Stomach smooth muscle (tissue), 2 donors: ENCODE data around the gene NCOA6.

Experiments
- H3K27ac ChIP-seq: one replicate; pipeline ENCODE4 v1.7.0; 2013; ENCODE audit warnings: mild to moderate bottlenecking, low read length, inconsistent platforms
- H3K27me3 ChIP-seq, 2 donors: one replicate each; pipeline ENCODE4 v1.7.0; 2013; ENCODE audit warnings: low read length in 2 of 2; ENCODE audit not compliant: insufficient read depth in 2 of 2, control insufficient read depth in 1 of 2
- H3K36me3 ChIP-seq, 2 donors: one replicate each; pipeline ENCODE4 v1.7.0; 2013; ENCODE audit warnings: low read length in 2 of 2; ENCODE audit not compliant: control insufficient read depth in 2 of 2, insufficient read depth in 2 of 2
- H3K4me1 ChIP-seq: one replicate; pipeline ENCODE4 v1.7.0; 2013; ENCODE audit warnings: low read length; ENCODE audit not compliant: control insufficient read depth, insufficient read depth
- H3K4me3 ChIP-seq, 2 donors: one replicate each; pipeline ENCODE4 v1.7.0; 2013; ENCODE audit warnings: low read length in 2 of 2
- H3K9ac ChIP-seq, 2 donors: one replicate each; pipeline ENCODE4 v1.7.0; 2013; ENCODE audit warnings: low read length in 2 of 2, mild to moderate bottlenecking in 1 of 2
- H3K9me3 ChIP-seq, 2 donors: one replicate each; pipeline ENCODE4 v1.7.0; 2013; ENCODE audit warnings: low read length in 2 of 2; ENCODE audit not compliant: control insufficient read depth in 2 of 2
- donor health status: healthy.
- donor health status: Pancreatic carcinoma.

NCOA6 gene

GRCh38 chr20:34825530-34826362 is at the start of gene NCOA6:
Gene NCOA6, minus strand, starts transcription at chr20:34825651. Its CDS starts 43,296 bp downstream, at chr20:34782355.
- Histone ChIP-seq H3K4me1 (peaks cover 20% of the 10 kb centered on the region), H3K27ac (peak within 1 kb of the TSS; percentile 53), H3K9me3 (no peaks in the 10 kb centered on the region), H3K9ac (peak within 1 kb of the TSS; percentile 71 to 94), H3K4me3 (peak within 1 kb of the TSS; percentile 92 to 98), H3K27me3 (no peaks in the 10 kb centered on the region), H3K36me3 (no peaks in the 10 kb centered on the region)

GRCh38 chr20:34874094-34874654 is 48.7 kb upstream of the NCOA6 start:
- peak overlapping the region; percentile 31 for H3K27ac ChIP-seq
- no peak overlapping the region for H3K4me3 ChIP-seq

GRCh38 chr20:34873583-34874093 is 48.2 kb upstream of the NCOA6 start:
- H3K9ac ChIP-seq = peak overlapping the region; percentile 21 to 71
- no peaks in the 10 kb centered on the region for H3K27me3 ChIP-seq
- peaks cover 44% of the 10 kb centered on the region for H3K4me1 ChIP-seq
- H3K27ac ChIP-seq = peak overlapping the region; percentile 31
- H3K36me3 ChIP-seq = no peaks in the 10 kb centered on the region
- H3K9me3 ChIP-seq = no peaks in the 10 kb centered on the region
- peak overlapping the region in 1 of 2 donors; percentile 84 for H3K4me3 ChIP-seq

More at GRCh38 chr20:34874094-34874654, 48.7 kb upstream of the NCOA6 start:
- Histone ChIP-seq H3K27me3 (no peaks in the 10 kb centered on the region), H3K4me1 (peaks cover 44% of the 10 kb centered on the region), H3K9ac (peak overlapping the region in 1 of 2 donors; percentile 21), H3K36me3 (no peaks in the 10 kb centered on the region), H3K9me3 (no peaks in the 10 kb centered on the region)

GRCh38 chr20:34872622-34873224 is 47.3 kb upstream of the NCOA6 start, which contains the start of gene GGT7:
Gene GGT7, minus strand, starts transcription at chr20:34872856. Its CDS starts 41 bp downstream, at chr20:34872815.
- Histone ChIP-seq H3K36me3 (no peaks in the 10 kb centered on the region), H3K27me3 (no peaks in the 10 kb centered on the region), H3K4me1 (peaks cover 38% of the 10 kb centered on the region), H3K27ac (peak within 1 kb of the TSS; percentile 37), H3K9ac (peak within 1 kb of the TSS; percentile 78 to 86), H3K4me3 (peak within 1 kb of the TSS; percentile 82 to 84), H3K9me3 (no peaks in the 10 kb centered on the region)

DNA sequence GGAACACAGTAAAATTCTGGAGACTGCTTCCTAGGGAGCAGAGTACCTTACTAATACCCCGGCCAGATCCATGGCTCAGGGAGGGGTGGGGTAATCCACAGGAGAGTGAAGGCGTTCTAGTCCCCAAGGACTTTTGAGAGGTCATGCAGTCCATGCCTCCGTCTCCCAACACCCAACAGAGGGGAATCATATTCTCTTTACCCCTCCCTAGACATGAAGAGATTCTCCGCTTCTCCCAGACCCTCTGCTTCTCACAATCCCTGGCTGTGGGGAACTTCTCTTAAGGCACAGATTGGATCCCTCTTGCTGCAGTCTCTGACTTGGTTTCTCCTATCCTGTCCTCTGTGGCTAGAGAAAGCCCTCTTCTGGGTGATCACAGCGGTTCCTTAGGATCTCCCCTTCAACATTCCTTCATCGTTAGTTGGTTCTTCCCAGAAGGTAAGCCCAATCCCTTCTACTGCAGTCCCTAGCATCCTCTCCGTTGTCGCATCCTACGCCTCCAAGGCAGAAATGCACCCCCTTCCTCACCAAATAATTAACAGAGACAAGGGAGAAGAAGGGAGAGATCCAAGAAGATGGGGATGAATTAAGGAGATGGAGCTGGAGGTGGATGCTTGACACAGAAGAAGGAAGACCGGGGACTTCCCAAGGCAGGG is 46.6 kb upstream of the NCOA6 start:
- H3K9me3 ChIP-seq = no peaks in the 10 kb centered on the region
- H3K27me3 ChIP-seq = no peaks in the 10 kb centered on the region
- H3K9ac ChIP-seq = peak overlapping the region; percentile 78 to 86
- peaks cover 37% of the 10 kb centered on the region for H3K4me1 ChIP-seq
- H3K27ac ChIP-seq = peak overlapping the region; percentile 37
- H3K36me3 ChIP-seq = no peaks in the 10 kb centered on the region
- H3K4me3 ChIP-seq = peak overlapping the region; percentile 82 to 84

GRCh38 chr20:34871320-34871926 is 46.0 kb upstream of the NCOA6 start:
- Histone ChIP-seq H3K27ac (no peak overlapping the region), H3K4me1 (peaks cover 34% of the 10 kb centered on the region)

GRCh38 chr20:34864216-34864615 is 38.8 kb upstream of the NCOA6 start:
- peaks cover 0 to 12% of the 10 kb centered on the region in 2 donors for H3K36me3 ChIP-seq
- H3K4me3 ChIP-seq = no peak overlapping the region
- H3K9ac ChIP-seq = no peak overlapping the region
- no peaks in the 10 kb centered on the region for H3K27me3 ChIP-seq
- H3K4me1 ChIP-seq = no peaks in the 10 kb centered on the region
- no peaks in the 10 kb centered on the region for H3K9me3 ChIP-seq
- H3K27ac ChIP-seq = no peak overlapping the region

More at GRCh38 chr20:34871320-34871926, 46.0 kb upstream of the NCOA6 start:
- H3K9ac ChIP-seq = peak overlapping the region in 1 of 2 donors; percentile 86
- H3K4me3 ChIP-seq = peak overlapping the region in 1 of 2 donors; percentile 84
- no peaks in the 10 kb centered on the region for H3K9me3 ChIP-seq
- H3K27me3 ChIP-seq = no peaks in the 10 kb centered on the region
- H3K36me3 ChIP-seq = no peaks in the 10 kb centered on the region

DNA sequence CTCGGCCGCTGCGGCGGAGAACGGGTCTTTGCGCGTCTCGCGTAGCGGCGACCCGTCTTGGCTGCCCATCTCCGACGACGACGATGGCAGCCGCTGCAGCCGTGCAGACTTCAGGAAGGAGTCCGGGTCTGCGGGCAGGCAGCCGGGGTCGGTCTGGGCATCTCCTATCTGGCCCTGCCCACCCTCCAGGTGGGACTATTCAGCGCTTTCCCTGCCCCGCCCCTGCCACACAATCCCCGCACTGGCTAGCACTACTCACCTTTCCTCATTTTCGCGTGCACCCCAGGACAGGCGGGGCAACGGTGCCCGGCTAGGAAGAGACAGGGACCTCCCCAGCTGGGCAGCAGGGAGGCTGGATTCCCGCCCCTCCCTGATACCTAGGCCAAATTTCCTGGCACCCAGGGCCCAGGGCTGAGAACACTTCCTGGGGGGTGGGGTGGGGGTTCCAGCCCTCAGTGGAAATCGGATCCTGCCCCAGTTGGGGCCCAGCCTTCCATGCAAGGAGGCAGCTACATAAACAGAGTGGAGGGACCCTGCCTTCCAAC is 38.0 kb upstream of the NCOA6 start:
- Histone ChIP-seq H3K9me3 (no peaks in the 10 kb centered on the region), H3K4me3 (no peak overlapping the region), H3K27ac (no peak overlapping the region), H3K4me1 (no peaks in the 10 kb centered on the region), H3K27me3 (no peaks in the 10 kb centered on the region), H3K9ac (no peak overlapping the region), H3K36me3 (peaks cover under 1 to 13% of the 10 kb centered on the region in 2 donors)

GRCh38 chr20:34862724-34863123 is 37.3 kb upstream of the NCOA6 start:
- no peaks in the 10 kb centered on the region for H3K27me3 ChIP-seq
- H3K27ac ChIP-seq = no peak overlapping the region
- no peak overlapping the region for H3K9ac ChIP-seq
- H3K9me3 ChIP-seq = no peaks in the 10 kb centered on the region
- no peak overlapping the region for H3K4me3 ChIP-seq
- no peaks in the 10 kb centered on the region for H3K4me1 ChIP-seq
- peaks cover 4 to 13% of the 10 kb centered on the region in 2 donors for H3K36me3 ChIP-seq
